GM12878 (cell line): Measurements from ENCODE around the gene SCRN2. TPM values are rescaled to one million over a fixed set of nuclear protein-coding genes. Genes with fewer than 3 reads are reported as not detected.

ENCODE experiments used
- CBFB ChIP-seq: IDR thresholded peaks from 2 replicates; pipeline ENCODE4 v1.6.1; 2016; ENCODE audit warnings: antibody characterized with exemption, low read depth
- EZH2 ChIP-seq: IDR thresholded peaks from 2 replicates; pipeline ENCODE4 v1.6.1; 2012; ENCODE audit warnings: low read depth, mild to moderate bottlenecking, control low read depth, inconsistent platforms, low read length, borderline replicate concordance; ENCODE audit not compliant: control insufficient read depth
- FOXK2 ChIP-seq: fragments of 450-650 bp; IDR thresholded peaks from 2 replicates; pipeline ENCODE4 v1.6.1; 2017; ENCODE audit warnings: mild to moderate bottlenecking, moderate library complexity
- IRF4 ChIP-seq: IDR thresholded peaks from 2 replicates; pipeline ENCODE4 v1.6.1; 2011; ENCODE audit warnings: low read depth, low read length
- KLF5 ChIP-seq: fragments of 450-650 bp; IDR thresholded peaks from 2 replicates; pipeline ENCODE4 v1.6.1; 2014; ENCODE audit warnings: mild to moderate bottlenecking; ENCODE audit not compliant: partially characterized antibody
- MEF2A ChIP-seq: IDR thresholded peaks from 2 replicates; pipeline ENCODE4 v1.6.1; 2011; ENCODE audit warnings: low read depth, mild to moderate bottlenecking, low read length, moderate library complexity; ENCODE audit not compliant: insufficient read depth
- NFYA ChIP-seq: IDR thresholded peaks from 2 replicates; pipeline ENCODE4 v1.6.1; 2011; ENCODE audit warnings: low read depth, mild to moderate bottlenecking, low read length, improper control_type of control experiment, borderline replicate concordance
- NR2F1 ChIP-seq: fragments of 450-650 bp; conservative IDR thresholded peaks from 2 replicates; pipeline ENCODE4 v1.6.1; 2017; ENCODE audit warnings: mild to moderate bottlenecking
- POLR2A ChIP-seq: IDR thresholded peaks from 2 replicates; pipeline ENCODE4 v1.6.1; 2011; ENCODE audit warnings: low read depth, mild to moderate bottlenecking, low read length
- RAD51 ChIP-seq: fragments of 450-650 bp; IDR thresholded peaks from 2 replicates; pipeline ENCODE4 v1.6.1; 2016; ENCODE audit warnings: moderate library complexity, mild to moderate bottlenecking, inconsistent platforms
- SREBF1 ChIP-seq: IDR thresholded peaks from 2 replicates; pipeline ENCODE4 v1.6.1; 2012; ENCODE audit warnings: mild to moderate bottlenecking, low read length
- TARDBP ChIP-seq: IDR thresholded peaks from 2 replicates; pipeline ENCODE4 v1.6.1; 2016; ENCODE audit warnings: borderline replicate concordance
- polyA plus RNA-seq, 11 experiments: library from polyadenylated mRNA; depleted of rRNA in 4 of 11; unstranded in 6 of 11; stranded (reverse) in 5 of 11; fragments of >200 nt; fragmentation: Nextera tagmentation in 4 of 11; fragmentation: Illumina TruSeq in 1 of 11; extraction: Ambion mirVana in 4 of 11; extraction: Trizol in 1 of 11; gene quantifications; 1 replicate in 1 of 11; 2 replicates in 10 of 11; pipeline versions ENCODE4 v1.2.1 to v1.2.3, GENCODE V29; 2011 to 2016; ENCODE audit warnings: inconsistent platforms in 2 of 11, missing spikeins in 2 of 11, low read depth in 1 of 11
- total RNA-seq, 4 experiments: library from RNA; depleted of rRNA in 3 of 4; stranded (reverse); fragments of >200 nt in 3 of 4; fragmentation: Illumina TruSeq in 1 of 4; extraction: Trizol in 1 of 4; gene quantifications; 2 replicates each; pipeline versions ENCODE4 v1.2.1 to v1.2.3, GENCODE V29; 2013 to 2021
- TF ChIP-seq, protein P1 (sequence below), 3 experiments: IDR thresholded peaks in 2 of 3; conservative IDR thresholded peaks in 1 of 3; 2 replicates each; pipeline ENCODE4 v1.5.1; 2011; ENCODE audit warnings: low read depth in 3 of 3, low read length in 3 of 3, mild to moderate bottlenecking in 3 of 3, control low read depth in 2 of 3, moderate library complexity in 2 of 3, inconsistent platforms in 1 of 3, mixed read lengths in 1 of 3; ENCODE audit not compliant: control insufficient read depth in 2 of 3, insufficient read depth in 1 of 3; ENCODE audit errors: extremely low read depth in 1 of 3
- TF ChIP-seq, protein P2 (sequence below): fragments of 450-650 bp; IDR thresholded peaks from 2 replicates; pipeline ENCODE4 v1.6.1; 2016; ENCODE audit warnings: mild to moderate bottlenecking
- TF ChIP-seq, protein P3 (sequence below): fragments of 450-650 bp; IDR thresholded peaks from 2 replicates; pipeline ENCODE4 v1.6.1; 2017; ENCODE audit warnings: low read depth, mild to moderate bottlenecking, moderate library complexity
- TF ChIP-seq, protein P4 (sequence below): fragments of 450-650 bp; IDR thresholded peaks from 2 replicates; pipeline ENCODE4 v1.6.1; 2018; ENCODE audit warnings: mild to moderate bottlenecking, low read depth, moderate library complexity; ENCODE audit not compliant: partially characterized antibody
- TF ChIP-seq, protein P5 (sequence below): fragments of 450-650 bp; IDR thresholded peaks from 2 replicates; pipeline ENCODE4 v1.6.1; 2018; ENCODE audit warnings: borderline replicate concordance, mild to moderate bottlenecking; ENCODE audit not compliant: partially characterized antibody
- TF ChIP-seq, protein P6 (sequence below): fragments of 150-350 bp; IDR thresholded peaks from 2 replicates; pipeline ENCODE4 v1.6.1; 2014; ENCODE audit warnings: mild to moderate bottlenecking, low read depth, low read length

The SCRN2 gene
- total and polyA plus RNA-seq, 10 of the 15 experiments (the other 5 are each of a cell fraction or from before 2014, with no cell fraction given), result 0.34 to 33.3 (median 20.1) TPM

DNA sequence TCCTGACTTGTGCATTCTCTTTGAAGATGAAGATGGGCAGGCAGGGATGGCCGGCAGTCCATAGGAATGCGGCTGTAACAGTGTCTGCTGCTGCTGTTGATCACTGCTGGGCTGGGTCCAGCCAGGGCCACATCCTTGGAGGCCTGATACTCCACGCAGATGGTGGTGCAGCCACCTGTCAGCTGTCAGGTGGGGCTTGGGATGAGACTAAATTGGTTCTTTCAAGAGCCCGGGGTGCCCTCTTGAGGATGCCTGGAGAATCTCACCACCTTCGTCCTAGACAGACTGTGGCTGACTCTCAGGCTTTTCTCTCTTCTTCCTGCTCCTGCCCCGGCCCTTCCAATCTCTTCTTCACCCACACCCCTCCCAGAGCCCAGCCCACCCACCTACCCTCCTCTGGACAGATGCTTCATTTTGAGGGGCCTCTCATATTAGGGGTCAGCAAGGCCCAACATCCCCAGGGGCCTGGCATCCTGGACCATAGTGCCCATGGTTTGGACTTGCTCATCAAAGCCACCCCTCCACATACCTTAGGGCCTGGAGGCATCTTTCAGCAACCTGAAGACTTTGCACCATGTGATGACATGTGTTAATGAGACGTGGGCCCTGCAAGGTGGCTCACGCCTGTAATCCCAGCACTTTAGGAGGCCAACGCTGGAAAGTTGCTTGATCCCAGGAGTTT is 38.6 kb downstream of the SCRN2 start (continued):
- TF ChIP-seq, protein P1, sequence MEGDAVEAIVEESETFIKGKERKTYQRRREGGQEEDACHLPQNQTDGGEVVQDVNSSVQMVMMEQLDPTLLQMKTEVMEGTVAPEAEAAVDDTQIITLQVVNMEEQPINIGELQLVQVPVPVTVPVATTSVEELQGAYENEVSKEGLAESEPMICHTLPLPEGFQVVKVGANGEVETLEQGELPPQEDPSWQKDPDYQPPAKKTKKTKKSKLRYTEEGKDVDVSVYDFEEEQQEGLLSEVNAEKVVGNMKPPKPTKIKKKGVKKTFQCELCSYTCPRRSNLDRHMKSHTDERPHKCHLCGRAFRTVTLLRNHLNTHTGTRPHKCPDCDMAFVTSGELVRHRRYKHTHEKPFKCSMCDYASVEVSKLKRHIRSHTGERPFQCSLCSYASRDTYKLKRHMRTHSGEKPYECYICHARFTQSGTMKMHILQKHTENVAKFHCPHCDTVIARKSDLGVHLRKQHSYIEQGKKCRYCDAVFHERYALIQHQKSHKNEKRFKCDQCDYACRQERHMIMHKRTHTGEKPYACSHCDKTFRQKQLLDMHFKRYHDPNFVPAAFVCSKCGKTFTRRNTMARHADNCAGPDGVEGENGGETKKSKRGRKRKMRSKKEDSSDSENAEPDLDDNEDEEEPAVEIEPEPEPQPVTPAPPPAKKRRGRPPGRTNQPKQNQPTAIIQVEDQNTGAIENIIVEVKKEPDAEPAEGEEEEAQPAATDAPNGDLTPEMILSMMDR (IDR thresholded peaks at IDR 0.05 in 2 of 3, conservative IDR thresholded peaks at IDR 0.05 in 1 of 3; ENCODE audit: control insufficient read depth in 2 of 3, extremely low read depth in 1 of 3, insufficient read depth in 1 of 3, low read depth in 3 of 3, low read length in 3 of 3), result peak; percentile 69 to 83 (median 77)
- TF ChIP-seq NFYA (no peak), MEF2A (no peak), RAD51 (no peak), CBFB (no peak), POLR2A (no peak), EZH2 (no peak), KLF5 (no peak), IRF4 (no peak), FOXK2 (no peak), SREBF1 (no peak), NR2F1 (no peak), TARDBP (no peak)
- TF ChIP-seq, protein P2, sequence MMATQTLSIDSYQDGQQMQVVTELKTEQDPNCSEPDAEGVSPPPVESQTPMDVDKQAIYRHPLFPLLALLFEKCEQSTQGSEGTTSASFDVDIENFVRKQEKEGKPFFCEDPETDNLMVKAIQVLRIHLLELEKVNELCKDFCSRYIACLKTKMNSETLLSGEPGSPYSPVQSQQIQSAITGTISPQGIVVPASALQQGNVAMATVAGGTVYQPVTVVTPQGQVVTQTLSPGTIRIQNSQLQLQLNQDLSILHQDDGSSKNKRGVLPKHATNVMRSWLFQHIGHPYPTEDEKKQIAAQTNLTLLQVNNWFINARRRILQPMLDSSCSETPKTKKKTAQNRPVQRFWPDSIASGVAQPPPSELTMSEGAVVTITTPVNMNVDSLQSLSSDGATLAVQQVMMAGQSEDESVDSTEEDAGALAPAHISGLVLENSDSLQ, result peak; percentile 68
- TF ChIP-seq, protein P3, sequence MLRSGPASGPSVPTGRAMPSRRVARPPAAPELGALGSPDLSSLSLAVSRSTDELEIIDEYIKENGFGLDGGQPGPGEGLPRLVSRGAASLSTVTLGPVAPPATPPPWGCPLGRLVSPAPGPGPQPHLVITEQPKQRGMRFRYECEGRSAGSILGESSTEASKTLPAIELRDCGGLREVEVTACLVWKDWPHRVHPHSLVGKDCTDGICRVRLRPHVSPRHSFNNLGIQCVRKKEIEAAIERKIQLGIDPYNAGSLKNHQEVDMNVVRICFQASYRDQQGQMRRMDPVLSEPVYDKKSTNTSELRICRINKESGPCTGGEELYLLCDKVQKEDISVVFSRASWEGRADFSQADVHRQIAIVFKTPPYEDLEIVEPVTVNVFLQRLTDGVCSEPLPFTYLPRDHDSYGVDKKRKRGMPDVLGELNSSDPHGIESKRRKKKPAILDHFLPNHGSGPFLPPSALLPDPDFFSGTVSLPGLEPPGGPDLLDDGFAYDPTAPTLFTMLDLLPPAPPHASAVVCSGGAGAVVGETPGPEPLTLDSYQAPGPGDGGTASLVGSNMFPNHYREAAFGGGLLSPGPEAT, result no peak
- TF ChIP-seq, protein P4, sequence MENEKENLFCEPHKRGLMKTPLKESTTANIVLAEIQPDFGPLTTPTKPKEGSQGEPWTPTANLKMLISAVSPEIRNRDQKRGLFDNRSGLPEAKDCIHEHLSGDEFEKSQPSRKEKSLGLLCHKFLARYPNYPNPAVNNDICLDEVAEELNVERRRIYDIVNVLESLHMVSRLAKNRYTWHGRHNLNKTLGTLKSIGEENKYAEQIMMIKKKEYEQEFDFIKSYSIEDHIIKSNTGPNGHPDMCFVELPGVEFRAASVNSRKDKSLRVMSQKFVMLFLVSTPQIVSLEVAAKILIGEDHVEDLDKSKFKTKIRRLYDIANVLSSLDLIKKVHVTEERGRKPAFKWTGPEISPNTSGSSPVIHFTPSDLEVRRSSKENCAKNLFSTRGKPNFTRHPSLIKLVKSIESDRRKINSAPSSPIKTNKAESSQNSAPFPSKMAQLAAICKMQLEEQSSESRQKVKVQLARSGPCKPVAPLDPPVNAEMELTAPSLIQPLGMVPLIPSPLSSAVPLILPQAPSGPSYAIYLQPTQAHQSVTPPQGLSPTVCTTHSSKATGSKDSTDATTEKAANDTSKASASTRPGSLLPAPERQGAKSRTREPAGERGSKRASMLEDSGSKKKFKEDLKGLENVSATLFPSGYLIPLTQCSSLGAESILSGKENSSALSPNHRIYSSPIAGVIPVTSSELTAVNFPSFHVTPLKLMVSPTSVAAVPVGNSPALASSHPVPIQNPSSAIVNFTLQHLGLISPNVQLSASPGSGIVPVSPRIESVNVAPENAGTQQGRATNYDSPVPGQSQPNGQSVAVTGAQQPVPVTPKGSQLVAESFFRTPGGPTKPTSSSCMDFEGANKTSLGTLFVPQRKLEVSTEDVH, result no peak
- TF ChIP-seq, protein P5, sequence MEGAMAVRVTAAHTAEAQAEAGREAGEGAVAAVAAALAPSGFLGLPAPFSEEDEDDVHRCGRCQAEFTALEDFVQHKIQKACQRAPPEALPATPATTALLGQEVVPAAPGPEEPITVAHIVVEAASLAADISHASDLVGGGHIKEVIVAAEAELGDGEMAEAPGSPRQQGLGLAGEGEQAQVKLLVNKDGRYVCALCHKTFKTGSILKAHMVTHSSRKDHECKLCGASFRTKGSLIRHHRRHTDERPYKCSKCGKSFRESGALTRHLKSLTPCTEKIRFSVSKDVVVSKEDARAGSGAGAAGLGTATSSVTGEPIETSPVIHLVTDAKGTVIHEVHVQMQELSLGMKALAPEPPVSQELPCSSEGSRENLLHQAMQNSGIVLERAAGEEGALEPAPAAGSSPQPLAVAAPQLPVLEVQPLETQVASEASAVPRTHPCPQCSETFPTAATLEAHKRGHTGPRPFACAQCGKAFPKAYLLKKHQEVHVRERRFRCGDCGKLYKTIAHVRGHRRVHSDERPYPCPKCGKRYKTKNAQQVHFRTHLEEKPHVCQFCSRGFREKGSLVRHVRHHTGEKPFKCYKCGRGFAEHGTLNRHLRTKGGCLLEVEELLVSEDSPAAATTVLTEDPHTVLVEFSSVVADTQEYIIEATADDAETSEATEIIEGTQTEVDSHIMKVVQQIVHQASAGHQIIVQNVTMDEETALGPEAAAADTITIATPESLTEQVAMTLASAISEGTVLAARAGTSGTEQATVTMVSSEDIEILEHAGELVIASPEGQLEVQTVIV, result no peak
- TF ChIP-seq, protein P6, sequence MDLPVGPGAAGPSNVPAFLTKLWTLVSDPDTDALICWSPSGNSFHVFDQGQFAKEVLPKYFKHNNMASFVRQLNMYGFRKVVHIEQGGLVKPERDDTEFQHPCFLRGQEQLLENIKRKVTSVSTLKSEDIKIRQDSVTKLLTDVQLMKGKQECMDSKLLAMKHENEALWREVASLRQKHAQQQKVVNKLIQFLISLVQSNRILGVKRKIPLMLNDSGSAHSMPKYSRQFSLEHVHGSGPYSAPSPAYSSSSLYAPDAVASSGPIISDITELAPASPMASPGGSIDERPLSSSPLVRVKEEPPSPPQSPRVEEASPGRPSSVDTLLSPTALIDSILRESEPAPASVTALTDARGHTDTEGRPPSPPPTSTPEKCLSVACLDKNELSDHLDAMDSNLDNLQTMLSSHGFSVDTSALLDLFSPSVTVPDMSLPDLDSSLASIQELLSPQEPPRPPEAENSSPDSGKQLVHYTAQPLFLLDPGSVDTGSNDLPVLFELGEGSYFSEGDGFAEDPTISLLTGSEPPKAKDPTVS, result no peak
